ENCODE data around the gene FNDC10.
"Not testable (repeated sequence)": the region's sequence is repeated elsewhere in the genome, so short reads cannot be mapped to it uniquely, and the experiment has no call there.

The FNDC10 gene

GRCh38 chr1:1567152-1567875 is 32.6 kb downstream of the FNDC10 start:
- no peak for DNase-seq (ENCODE audit: low read depth in 2 of 2)

- no peak for DNase-seq (ENCODE audit: low read depth in 2 of 2)
Measured at GRCh38 chr1:1565340-1565739, 34.6 kb downstream of the FNDC10 start.

GRCh38 chr1:1564268-1564667 is 35.7 kb downstream of the FNDC10 start:
- DNase-seq (ENCODE audit: low read depth in 2 of 2): no peak

GRCh38 chr1:1563688-1564087 is 36.2 kb downstream of the FNDC10 start:
- DNase-seq (ENCODE audit: low read depth in 2 of 2): no peak

GRCh38 chr1:1562556-1563195 is 37.3 kb downstream of the FNDC10 start:
- DNase-seq (ENCODE audit: low read depth in 2 of 2): no peak

GRCh38 chr1:1561801-1562470 is 38.0 kb downstream of the FNDC10 start:
- DNase-seq (ENCODE audit: low read depth in 2 of 2): no peak

- DNase-seq (ENCODE audit: low read depth in 2 of 2): no peak
Measured at GRCh38 chr1:1560178-1560577, 39.8 kb downstream of the FNDC10 start.

- no peak for DNase-seq (ENCODE audit: low read depth in 2 of 2)
Measured at GRCh38 chr1:1559066-1559465, 40.9 kb downstream of the FNDC10 start.

GRCh38 chr1:1558591-1558990 is 41.3 kb downstream of the FNDC10 start:
- DNase-seq (ENCODE audit: low read depth in 2 of 2): no peak

GRCh38 chr1:1557688-1558087 is 42.2 kb downstream of the FNDC10 start:
- DNase-seq (ENCODE audit: low read depth in 2 of 2): not testable (repeated sequence)

GRCh38 chr1:1556961-1557360 is 43.0 kb downstream of the FNDC10 start:
- DNase-seq (ENCODE audit: low read depth in 2 of 2): not testable (repeated sequence)

- DNase-seq (ENCODE audit: low read depth in 2 of 2): no peak
Measured at GRCh38 chr1:1556505-1556904, 43.4 kb downstream of the FNDC10 start.

GRCh38 chr1:1554926-1555915 is 44.7 kb downstream of the FNDC10 start:
- DNase-seq (ENCODE audit: low read depth in 2 of 2): no peak

- DNase-seq (ENCODE audit: low read depth in 2 of 2): no peak
Measured at GRCh38 chr1:1554550-1554925, 45.4 kb downstream of the FNDC10 start.

- no peak for DNase-seq (ENCODE audit: low read depth in 2 of 2)
Measured at GRCh38 chr1:1553821-1554494, 46.0 kb downstream of the FNDC10 start.

- DNase-seq (ENCODE audit: low read depth in 2 of 2): no peak
Measured at GRCh38 chr1:1552263-1552639, 47.7 kb downstream of the FNDC10 start.

GRCh38 chr1:1551524-1552262 is 48.2 kb downstream of the FNDC10 start:
- no peak for DNase-seq (ENCODE audit: low read depth in 2 of 2)

- DNase-seq (ENCODE audit: low read depth in 2 of 2): no peak
Measured at GRCh38 chr1:1550591-1551432, 49.1 kb downstream of the FNDC10 start.

- no peak for DNase-seq (ENCODE audit: low read depth in 2 of 2)
Measured at GRCh38 chr1:1550087-1550486, 49.8 kb downstream of the FNDC10 start.

GRCh38 chr1:1548591-1548990 is 51.3 kb downstream of the FNDC10 start:
- DNase-seq (ENCODE audit: low read depth in 2 of 2): no peak

Data from stimulated activated CD8-positive, alpha-beta memory T cell treated with anti-CD3 and anti-CD28 coated beads, Interleukin-15, amount 100 ng/mL, for 4 hours (primary cell).